Vagina (tissue), 2 donors: ENCODE measurements around the gene TRIP13. TPM values are rescaled to one million over a fixed set of nuclear protein-coding genes. Genes with fewer than 3 reads are reported as not detected.

Source experiments
- DNase-seq, 2 donors: peaks; one replicate each; pipeline ENCODE4 v3.0.0-alpha.2; 2017; ENCODE audit errors: extremely low spot score in 2 of 2
- H3K27ac ChIP-seq: fragments of 200-600 bp; sonication (generic); one replicate; pipeline ENCODE4 v1.5.1; 2019
- H3K27me3 ChIP-seq: fragments of 200-600 bp; sonication (generic); one replicate; pipeline ENCODE4 v1.5.1; 2019
- H3K36me3 ChIP-seq, 2 donors: fragments of 200-600 bp; sonication (generic); one replicate each; pipeline ENCODE4 v1.5.1; 2017 to 2019
- H3K4me1 ChIP-seq: fragments of 200-600 bp; sonication (generic); one replicate; pipeline ENCODE4 v1.5.1; 2019
- H3K4me3 ChIP-seq, 2 donors: fragments of 200-600 bp; sonication (generic); 1 replicate in 1 of 2; 2 replicates in 1 of 2; pipeline ENCODE4 v1.5.1; 2016 to 2019
- H3K9me3 ChIP-seq: fragments of 200-600 bp; sonication (generic); one replicate; pipeline ENCODE4 v1.5.1; 2019
- POLR2A ChIP-seq, 2 donors: fragments of 450-650 bp; IDR thresholded peaks; one replicate each; pipeline ENCODE4 v1.6.1; 2017; ENCODE audit warnings: antibody characterized with exemption in 2 of 2, mild to moderate bottlenecking in 2 of 2, moderate library complexity in 2 of 2
- POLR2AphosphoS5 ChIP-seq, 2 donors: sonication (generic); formaldehyde crosslinking; IDR thresholded peaks; one replicate each; pipeline ENCODE4 v1.9.0; 2017; ENCODE audit warnings: antibody characterized with exemption in 2 of 2, mild to moderate bottlenecking in 2 of 2, low read depth in 1 of 2; ENCODE audit not compliant: insufficient read depth in 1 of 2
- intact Hi-C: fragments of 100-400 bp; cut with DNase I; formaldehyde crosslinking; loops from one replicate; pipeline ENCODE4 v1.15.1; 2023
- total RNA-seq: library from RNA; depleted of rRNA; stranded (reverse); fragments of >200 nt; gene quantifications from one replicate; pipeline ENCODE4 v1.2.3, GENCODE V29; 2016
- TF ChIP-seq, protein P1 (sequence below), 3 experiments: fragments of 450-650 bp in 2 of 3; fragments of 200-600 bp in 1 of 3; sonication (generic) in 1 of 3; IDR thresholded peaks; one replicate each; pipeline ENCODE4 v1.5.1; 2017 to 2019; ENCODE audit warnings: antibody characterized with exemption in 3 of 3, mild to moderate bottlenecking in 2 of 3, moderate library complexity in 2 of 3

TRIP13 gene
- total RNA-seq, 1 donor from 2014 or later: 3.7 TPM

DNA sequence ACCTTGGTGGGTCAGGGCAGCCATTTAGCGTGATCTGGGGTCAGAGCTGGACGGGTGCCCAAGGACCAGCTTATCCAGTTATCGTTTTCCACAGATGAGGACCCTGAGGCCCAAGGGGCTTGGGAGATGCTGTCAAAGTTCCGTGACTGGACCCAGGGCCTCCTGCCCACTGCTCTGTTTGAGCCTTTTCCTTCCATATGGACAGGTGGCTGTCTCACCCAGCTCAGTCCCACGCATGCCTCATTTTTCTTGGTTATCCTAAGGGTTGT, 56.5 kb downstream of the TRIP13 start:
- intact Hi-C loops: no loop called here
- no peak for DNase-seq
- TF ChIP-seq POLR2A (IDR thresholded peaks at IDR 0.05) (no peak), POLR2AphosphoS5 (IDR thresholded peaks at IDR 0.05; ENCODE audit: insufficient read depth in 1 of 2, low read depth in 1 of 2) (no peak)
- TF ChIP-seq, protein P1, sequence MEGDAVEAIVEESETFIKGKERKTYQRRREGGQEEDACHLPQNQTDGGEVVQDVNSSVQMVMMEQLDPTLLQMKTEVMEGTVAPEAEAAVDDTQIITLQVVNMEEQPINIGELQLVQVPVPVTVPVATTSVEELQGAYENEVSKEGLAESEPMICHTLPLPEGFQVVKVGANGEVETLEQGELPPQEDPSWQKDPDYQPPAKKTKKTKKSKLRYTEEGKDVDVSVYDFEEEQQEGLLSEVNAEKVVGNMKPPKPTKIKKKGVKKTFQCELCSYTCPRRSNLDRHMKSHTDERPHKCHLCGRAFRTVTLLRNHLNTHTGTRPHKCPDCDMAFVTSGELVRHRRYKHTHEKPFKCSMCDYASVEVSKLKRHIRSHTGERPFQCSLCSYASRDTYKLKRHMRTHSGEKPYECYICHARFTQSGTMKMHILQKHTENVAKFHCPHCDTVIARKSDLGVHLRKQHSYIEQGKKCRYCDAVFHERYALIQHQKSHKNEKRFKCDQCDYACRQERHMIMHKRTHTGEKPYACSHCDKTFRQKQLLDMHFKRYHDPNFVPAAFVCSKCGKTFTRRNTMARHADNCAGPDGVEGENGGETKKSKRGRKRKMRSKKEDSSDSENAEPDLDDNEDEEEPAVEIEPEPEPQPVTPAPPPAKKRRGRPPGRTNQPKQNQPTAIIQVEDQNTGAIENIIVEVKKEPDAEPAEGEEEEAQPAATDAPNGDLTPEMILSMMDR (IDR thresholded peaks at IDR 0.05): no peak
- H3K36me3 ChIP-seq: no peaks in the 10 kb centered on the region
- H3K27ac ChIP-seq: no peak overlapping the region
- no peak overlapping the region for H3K4me3 ChIP-seq
- no peaks in the 10 kb centered on the region for H3K9me3 ChIP-seq
- peaks cover 10% of the 10 kb centered on the region for H3K4me1 ChIP-seq
- H3K27me3 ChIP-seq: no peaks in the 10 kb centered on the region

DNA sequence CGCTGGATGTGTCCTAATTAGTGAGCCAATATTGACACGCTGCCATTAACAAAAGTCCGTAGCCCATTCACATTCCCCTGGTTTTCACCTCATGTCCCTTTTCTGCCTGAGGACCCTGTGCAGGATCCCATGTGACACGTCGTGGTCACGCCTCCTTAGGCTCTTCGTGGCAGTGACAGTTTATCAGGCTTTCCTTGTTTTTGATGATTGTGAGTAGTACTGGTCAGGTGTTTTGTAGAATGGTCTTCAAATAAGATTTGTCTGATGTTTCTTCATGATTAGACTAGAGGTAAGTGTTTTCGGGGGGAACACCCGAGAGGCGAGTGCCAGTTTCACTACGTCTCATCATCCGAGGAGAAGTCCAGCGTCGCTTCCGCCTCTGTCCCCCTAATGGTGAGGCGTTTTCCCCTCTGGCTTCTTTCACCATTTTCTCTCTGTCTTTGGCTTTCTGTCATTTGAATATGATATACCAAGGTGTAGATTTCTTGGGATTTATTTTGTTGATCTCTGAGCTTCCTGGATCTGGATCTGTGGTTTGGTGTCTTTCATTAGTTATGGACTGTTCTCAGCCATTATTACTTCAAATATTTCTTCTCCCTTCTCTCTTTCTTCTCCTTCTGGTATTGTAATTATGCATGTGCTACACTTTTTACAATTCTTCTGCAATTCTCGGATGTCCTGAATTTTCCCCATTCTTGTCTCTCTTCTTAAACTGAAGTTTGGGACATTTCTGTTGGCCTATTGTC, 57.3 kb downstream of the TRIP13 start:
- Histone ChIP-seq H3K27ac (no peak overlapping the region), H3K9me3 (no peaks in the 10 kb centered on the region), H3K27me3 (no peaks in the 10 kb centered on the region), H3K4me1 (peaks cover 10% of the 10 kb centered on the region), H3K36me3 (no peaks in the 10 kb centered on the region), H3K4me3 (no peak overlapping the region)
- intact Hi-C loops: no loop called here
- TF ChIP-seq POLR2AphosphoS5 (IDR thresholded peaks at IDR 0.05; ENCODE audit: insufficient read depth in 1 of 2, low read depth in 1 of 2) (no peak), POLR2A (IDR thresholded peaks at IDR 0.05) (no peak)
- TF ChIP-seq, protein P1 (IDR thresholded peaks at IDR 0.05): no peak
- DNase-seq: peak in 1 of 2 donors; percentile 34

DNA sequence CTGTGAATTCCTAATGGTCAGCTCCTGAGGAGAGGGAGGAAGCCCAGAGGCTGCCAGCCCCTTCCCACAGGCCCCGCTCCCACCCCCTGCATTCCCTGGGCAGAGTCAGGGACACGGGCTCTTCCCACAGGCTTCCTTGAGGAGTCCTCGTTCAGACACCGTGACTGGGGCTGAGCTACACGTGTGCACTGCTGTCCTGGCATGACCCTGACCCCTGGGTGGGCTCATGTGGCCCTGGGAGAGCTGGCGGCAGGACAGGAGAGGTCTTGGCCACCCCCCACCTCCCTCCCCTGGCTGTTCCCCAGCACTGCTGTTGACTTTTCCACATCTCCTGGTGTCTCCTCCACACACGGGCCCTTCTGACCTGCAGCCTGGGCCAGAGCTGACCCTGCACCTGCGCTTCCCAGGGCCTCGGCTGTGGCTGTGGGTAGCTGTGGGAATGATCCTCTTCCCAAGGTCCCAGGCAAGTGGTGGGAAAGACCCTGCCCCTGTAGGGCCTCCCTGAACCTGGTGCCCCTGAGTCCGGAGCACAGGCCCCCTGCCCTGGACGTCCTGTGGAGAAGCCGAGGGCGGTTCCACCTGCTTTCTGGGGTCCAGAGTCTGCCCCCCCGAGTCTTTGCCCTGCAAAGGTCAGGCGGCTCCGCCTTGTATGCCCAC, 59.4 kb downstream of the TRIP13 start:
- H3K27me3 ChIP-seq: no peaks in the 10 kb centered on the region
- H3K4me3 ChIP-seq: no peak overlapping the region
- no peaks in the 10 kb centered on the region for H3K9me3 ChIP-seq
- H3K27ac ChIP-seq: no peak overlapping the region
- no peak for TF ChIP-seq POLR2AphosphoS5 (IDR thresholded peaks at IDR 0.05; ENCODE audit: insufficient read depth in 1 of 2, low read depth in 1 of 2)
- no peak for TF ChIP-seq POLR2A (IDR thresholded peaks at IDR 0.05)
- TF ChIP-seq, protein P1 (IDR thresholded peaks at IDR 0.05): no peak
- H3K36me3 ChIP-seq: no peaks in the 10 kb centered on the region
- peak in 1 of 2 donors; percentile 84 for DNase-seq
- peaks cover 12% of the 10 kb centered on the region for H3K4me1 ChIP-seq
- intact Hi-C loops: no loop called here

DNA sequence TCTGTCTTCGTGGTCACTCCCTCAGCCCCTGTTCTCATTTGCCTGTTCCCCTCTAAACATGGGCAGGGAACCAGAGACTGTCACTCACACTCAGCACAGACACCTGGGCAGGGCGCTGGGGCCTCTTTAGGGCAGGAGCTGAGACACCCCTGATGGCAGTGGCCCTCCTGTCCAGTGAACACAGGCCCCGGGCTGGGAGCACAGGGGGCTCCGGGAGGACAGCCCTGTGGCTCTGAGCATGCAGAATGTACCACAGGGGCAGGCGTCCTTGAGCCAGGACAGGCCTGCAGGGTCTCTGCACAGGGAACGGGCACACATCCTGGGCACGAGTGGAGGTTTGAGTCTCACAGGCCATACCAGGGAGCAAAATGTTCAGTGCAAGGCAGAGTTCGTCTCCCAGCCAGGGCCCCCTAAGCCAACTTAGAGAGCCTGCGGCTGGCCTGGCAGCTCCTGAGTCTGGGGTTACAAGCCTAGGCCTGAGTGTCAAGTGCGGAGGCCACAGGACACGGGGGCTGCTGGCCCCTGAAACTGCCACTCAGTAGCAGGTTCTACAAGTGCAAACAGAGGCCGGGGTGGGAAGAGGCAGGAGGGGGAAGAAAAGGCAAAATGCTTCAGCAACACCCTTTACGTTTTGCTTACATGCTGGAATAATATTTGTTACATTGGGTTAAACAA, 60.0 kb downstream of the TRIP13 start:
- Histone ChIP-seq H3K9me3 (no peaks in the 10 kb centered on the region), H3K27ac (no peak overlapping the region), H3K4me1 (peaks cover 18% of the 10 kb centered on the region), H3K27me3 (no peaks in the 10 kb centered on the region), H3K4me3 (no peak overlapping the region), H3K36me3 (no peaks in the 10 kb centered on the region)
- DNase-seq: peak in 1 of 2 donors; percentile 72
- intact Hi-C loops: no loop called here
- TF ChIP-seq, protein P1 (IDR thresholded peaks at IDR 0.05): no peak
- no peak for TF ChIP-seq POLR2A (IDR thresholded peaks at IDR 0.05)
- TF ChIP-seq POLR2AphosphoS5 (IDR thresholded peaks at IDR 0.05; ENCODE audit: insufficient read depth in 1 of 2, low read depth in 1 of 2): no peak
